H1 (cell line): Measurements from ENCODE around the gene FRMPD2.

ENCODE experiments used
- EGR1 ChIP-seq: IDR thresholded peaks from 2 replicates; pipeline ENCODE4 v1.6.1; 2011; ENCODE audit warnings: low read depth, low read length, borderline replicate concordance
- EZH2 ChIP-seq: fragments of 200-600 bp; sonication (generic); IDR thresholded peaks from 2 replicates; pipeline ENCODE4 v1.7.1; 2012; ENCODE audit warnings: low read depth, mild to moderate bottlenecking, moderate library complexity, low read length, inconsistent platforms; ENCODE audit not compliant: severe bottlenecking
- PHF8 ChIP-seq: fragments of 200-600 bp; sonication (generic); conservative IDR thresholded peaks from 2 replicates; pipeline ENCODE4 v1.7.1; 2012; ENCODE audit warnings: low read depth, mild to moderate bottlenecking, inconsistent platforms, low read length, moderate library complexity
- TAF1 ChIP-seq: IDR thresholded peaks from 2 replicates; pipeline ENCODE4 v1.6.1; 2011; ENCODE audit warnings: mild to moderate bottlenecking, low read depth, low read length
- TBP ChIP-seq: IDR thresholded peaks from 2 replicates; pipeline ENCODE4 v1.6.1; 2011; ENCODE audit warnings: low read depth, low read length, improper control_type of control experiment
- ZNF274 ChIP-seq: IDR thresholded peaks from 2 replicates; pipeline ENCODE4 v1.7.0; 2012; ENCODE audit warnings: low read length, borderline replicate concordance; ENCODE audit errors: extremely low read depth
- TF ChIP-seq, protein P1 (sequence below), 3 experiments: IDR thresholded peaks; 1 replicate in 2 of 3; 2 replicates in 1 of 3; pipeline versions ENCODE4 v1.5.1 to v1.6.1; 2011; ENCODE audit warnings: low read length in 3 of 3, mild to moderate bottlenecking in 3 of 3, inconsistent platforms in 2 of 3, low read depth in 1 of 3, moderate library complexity in 1 of 3; ENCODE audit not compliant: insufficient read depth in 1 of 3; ENCODE audit errors: control extremely low read depth in 1 of 3
- TF ChIP-seq, protein P2 (sequence below): IDR thresholded peaks from 2 replicates; pipeline ENCODE4 v1.6.1; 2012; ENCODE audit warnings: inconsistent platforms

DNA sequence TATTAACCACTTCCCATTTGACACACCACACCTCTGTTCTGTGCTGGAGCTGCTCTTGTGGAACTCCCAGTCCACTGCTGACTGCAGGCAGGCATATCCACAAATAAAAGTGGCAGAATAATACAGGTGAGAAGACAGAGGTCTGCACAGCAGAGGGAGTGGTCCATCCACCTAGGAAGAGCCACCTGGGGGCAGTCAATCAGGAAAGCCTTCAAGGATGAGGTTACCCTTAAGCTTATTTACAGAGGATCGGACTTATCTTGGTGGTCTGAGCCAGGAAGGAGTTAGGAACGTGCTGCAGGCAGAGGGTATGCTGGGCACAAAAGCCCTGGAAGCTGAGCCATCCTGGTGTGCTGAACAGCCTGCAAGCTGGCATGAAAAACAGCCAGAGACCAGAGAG is 78.7 kb downstream of the FRMPD2 start:
- TF ChIP-seq TAF1 (no peak), PHF8 (no peak), ZNF274 (no peak), EZH2 (no peak), EGR1 (no peak), TBP (no peak)
- TF ChIP-seq, protein P1, sequence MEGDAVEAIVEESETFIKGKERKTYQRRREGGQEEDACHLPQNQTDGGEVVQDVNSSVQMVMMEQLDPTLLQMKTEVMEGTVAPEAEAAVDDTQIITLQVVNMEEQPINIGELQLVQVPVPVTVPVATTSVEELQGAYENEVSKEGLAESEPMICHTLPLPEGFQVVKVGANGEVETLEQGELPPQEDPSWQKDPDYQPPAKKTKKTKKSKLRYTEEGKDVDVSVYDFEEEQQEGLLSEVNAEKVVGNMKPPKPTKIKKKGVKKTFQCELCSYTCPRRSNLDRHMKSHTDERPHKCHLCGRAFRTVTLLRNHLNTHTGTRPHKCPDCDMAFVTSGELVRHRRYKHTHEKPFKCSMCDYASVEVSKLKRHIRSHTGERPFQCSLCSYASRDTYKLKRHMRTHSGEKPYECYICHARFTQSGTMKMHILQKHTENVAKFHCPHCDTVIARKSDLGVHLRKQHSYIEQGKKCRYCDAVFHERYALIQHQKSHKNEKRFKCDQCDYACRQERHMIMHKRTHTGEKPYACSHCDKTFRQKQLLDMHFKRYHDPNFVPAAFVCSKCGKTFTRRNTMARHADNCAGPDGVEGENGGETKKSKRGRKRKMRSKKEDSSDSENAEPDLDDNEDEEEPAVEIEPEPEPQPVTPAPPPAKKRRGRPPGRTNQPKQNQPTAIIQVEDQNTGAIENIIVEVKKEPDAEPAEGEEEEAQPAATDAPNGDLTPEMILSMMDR (IDR thresholded peaks at IDR 0.05; ENCODE audit: control extremely low read depth in 1 of 3, insufficient read depth in 1 of 3, low read depth in 1 of 3, low read length in 3 of 3) = 0 out of 4 replicates have a peak, but pooled peaks of 1 of the 3 experiments have one; percentile 8
- TF ChIP-seq, protein P2, sequence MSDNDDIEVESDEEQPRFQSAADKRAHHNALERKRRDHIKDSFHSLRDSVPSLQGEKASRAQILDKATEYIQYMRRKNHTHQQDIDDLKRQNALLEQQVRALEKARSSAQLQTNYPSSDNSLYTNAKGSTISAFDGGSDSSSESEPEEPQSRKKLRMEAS = no peak
